Glutamatergic neuron (in vitro differentiated cells): Measurements from ENCODE around the gene TPPP3. TPM values are rescaled to one million over a fixed set of nuclear protein-coding genes. Genes with fewer than 3 reads are reported as not detected.
"Not testable (repeated sequence)": the region's sequence is repeated elsewhere in the genome, so short reads cannot be mapped to it uniquely, and the experiment has no call there.

Source experiments
- DNase-seq: peaks from one replicate; pipeline ENCODE4 v3.0.0; 2022
- H3K27ac Mint-ChIP-seq: one replicate; pipeline ENCODE4 v1.8.0; 2020; ENCODE audit warnings: mild to moderate bottlenecking, mixed read lengths, inconsistent platforms; ENCODE audit not compliant: unreplicated experiment
- H3K27me3 Mint-ChIP-seq: one replicate; pipeline ENCODE4 v1.8.0; 2020; ENCODE audit warnings: mild to moderate bottlenecking, moderate library complexity, mixed read lengths, inconsistent platforms; ENCODE audit not compliant: unreplicated experiment
- H3K36me3 Mint-ChIP-seq: one replicate; pipeline ENCODE4 v1.8.0; 2020; ENCODE audit warnings: mild to moderate bottlenecking, mixed read lengths, inconsistent platforms; ENCODE audit not compliant: unreplicated experiment
- H3K4me1 Mint-ChIP-seq: one replicate; pipeline ENCODE4 v1.8.0; 2020; ENCODE audit warnings: mild to moderate bottlenecking, low read depth, mixed read lengths, inconsistent platforms; ENCODE audit not compliant: unreplicated experiment
- H3K4me3 Mint-ChIP-seq: one replicate; pipeline ENCODE4 v1.8.0; 2020; ENCODE audit warnings: mild to moderate bottlenecking, mixed read lengths, inconsistent platforms; ENCODE audit not compliant: unreplicated experiment
- H3K9me3 Mint-ChIP-seq: one replicate; pipeline ENCODE4 v1.8.0; 2020; ENCODE audit warnings: mild to moderate bottlenecking, moderate library complexity, mixed read lengths, inconsistent platforms; ENCODE audit not compliant: unreplicated experiment
- CTCF ChIP-seq: fragments of 200-600 bp; sonication (generic); IDR thresholded peaks from one replicate; pipeline ENCODE4 v1.5.0; 2021; ENCODE audit not compliant: partially characterized antibody, unreplicated experiment
- total RNA-seq: library from RNA; stranded (reverse); fragmentation: NEBNext Ultra II Directional; extraction: Animal tissue kit (Norgen Biotek cat#: 25700); gene quantifications from one replicate; pipeline ENCODE4 v1.2.1, GENCODE V29; 2021; ENCODE audit not compliant: unreplicated experiment

The TPPP3 gene
- total RNA-seq, 1 donor from 2014 or later: 21.7 TPM

GRCh38 chr16:67372664-67373063, 20.6 kb downstream of the TPPP3 start:
- Mint-ChIP-seq H3K36me3 (no peaks in the 10 kb centered on the region), H3K27ac (no peak overlapping the region), H3K9me3 (no peaks in the 10 kb centered on the region), H3K4me3 (no peak overlapping the region), H3K27me3 (no peaks in the 10 kb centered on the region), H3K4me1 (no peaks in the 10 kb centered on the region)
- TF ChIP-seq CTCF: no peak
- no peak for DNase-seq

GRCh38 chr16:67370661-67371060, 22.6 kb downstream of the TPPP3 start:
- Mint-ChIP-seq H3K9me3 (no peaks in the 10 kb centered on the region), H3K36me3 (no peaks in the 10 kb centered on the region), H3K4me3 (no peak overlapping the region), H3K27me3 (no peaks in the 10 kb centered on the region), H3K27ac (no peak overlapping the region), H3K4me1 (no peaks in the 10 kb centered on the region)
- DNase-seq: no peak
- TF ChIP-seq CTCF: no peak

GRCh38 chr16:67364600-67365235, 28.6 kb downstream of the TPPP3 start:
- Mint-ChIP-seq H3K9me3 (no peaks in the 10 kb centered on the region), H3K4me3 (no peak overlapping the region)

GRCh38 chr16:67361038-67361437, 32.3 kb downstream of the TPPP3 start:
- H3K4me3 Mint-ChIP-seq: no peak overlapping the region
- DNase-seq: no peak
- H3K9me3 Mint-ChIP-seq: no peaks in the 10 kb centered on the region
- peaks cover 4% of the 10 kb centered on the region for H3K4me1 Mint-ChIP-seq
- H3K36me3 Mint-ChIP-seq: no peaks in the 10 kb centered on the region
- H3K27me3 Mint-ChIP-seq: peaks cover 5% of the 10 kb centered on the region
- H3K27ac Mint-ChIP-seq: no peak overlapping the region
- no peak for TF ChIP-seq CTCF

More at GRCh38 chr16:67364600-67365235, 28.6 kb downstream of the TPPP3 start:
- no peaks in the 10 kb centered on the region for H3K36me3 Mint-ChIP-seq
- no peak for DNase-seq
- peaks cover 2% of the 10 kb centered on the region for H3K27me3 Mint-ChIP-seq
- H3K27ac Mint-ChIP-seq: no peak overlapping the region
- H3K4me1 Mint-ChIP-seq: peaks cover 4% of the 10 kb centered on the region
- TF ChIP-seq CTCF: no peak

GRCh38 chr16:67359540-67360269, 33.6 kb downstream of the TPPP3 start:
- H3K27ac Mint-ChIP-seq, H3K4me3 Mint-ChIP-seq, DNase-seq, H3K27me3 Mint-ChIP-seq, H3K9me3 Mint-ChIP-seq, H3K36me3 Mint-ChIP-seq, H3K4me1 Mint-ChIP-seq: not testable (repeated sequence)
